Type B pancreatic cell (in vitro differentiated cells): ENCODE measurements around the gene BACH2. TPM values are rescaled to one million over a fixed set of nuclear protein-coding genes. Genes with fewer than 3 reads are reported as not detected.

Source experiments
- DNase-seq: peaks from one replicate; pipeline ENCODE4 v3.0.0; 2021; ENCODE audit warnings: mixed read lengths; ENCODE audit not compliant: unreplicated experiment; ENCODE audit errors: extremely low spot score
- H3K27ac Mint-ChIP-seq: 2 replicates; pipeline ENCODE4 v1.8.0; 2021; ENCODE audit warnings: mild to moderate bottlenecking, mixed read lengths
- H3K27me3 Mint-ChIP-seq: 2 replicates; pipeline ENCODE4 v1.8.0; 2021; ENCODE audit warnings: mixed read lengths
- H3K36me3 Mint-ChIP-seq: 2 replicates; pipeline ENCODE4 v1.8.0; 2021; ENCODE audit warnings: mixed read lengths
- H3K4me1 Mint-ChIP-seq: one replicate; pipeline ENCODE4 v1.8.0; 2021; ENCODE audit warnings: mixed read lengths; ENCODE audit not compliant: unreplicated experiment
- H3K4me3 Mint-ChIP-seq: 2 replicates; pipeline ENCODE4 v1.8.0; 2021; ENCODE audit warnings: mild to moderate bottlenecking, mixed read lengths
- H3K9me3 Mint-ChIP-seq: 2 replicates; pipeline ENCODE4 v1.8.0; 2021; ENCODE audit warnings: mixed read lengths
- total RNA-seq: library from RNA; stranded (reverse); gene quantifications from 2 replicates; pipeline ENCODE4 v1.2.1, GENCODE V29; 2021; ENCODE audit warnings: low replicate concordance
- TF ChIP-seq, protein P1 (sequence below): fragments of 200-600 bp; sonication (generic); conservative IDR thresholded peaks from 2 replicates; pipeline ENCODE4 v1.5.0; 2021; ENCODE audit warnings: antibody characterized with exemption, mild to moderate bottlenecking

Gene BACH2
- total RNA-seq, 1 donor from 2014 or later: 33.5 TPM

DNA sequence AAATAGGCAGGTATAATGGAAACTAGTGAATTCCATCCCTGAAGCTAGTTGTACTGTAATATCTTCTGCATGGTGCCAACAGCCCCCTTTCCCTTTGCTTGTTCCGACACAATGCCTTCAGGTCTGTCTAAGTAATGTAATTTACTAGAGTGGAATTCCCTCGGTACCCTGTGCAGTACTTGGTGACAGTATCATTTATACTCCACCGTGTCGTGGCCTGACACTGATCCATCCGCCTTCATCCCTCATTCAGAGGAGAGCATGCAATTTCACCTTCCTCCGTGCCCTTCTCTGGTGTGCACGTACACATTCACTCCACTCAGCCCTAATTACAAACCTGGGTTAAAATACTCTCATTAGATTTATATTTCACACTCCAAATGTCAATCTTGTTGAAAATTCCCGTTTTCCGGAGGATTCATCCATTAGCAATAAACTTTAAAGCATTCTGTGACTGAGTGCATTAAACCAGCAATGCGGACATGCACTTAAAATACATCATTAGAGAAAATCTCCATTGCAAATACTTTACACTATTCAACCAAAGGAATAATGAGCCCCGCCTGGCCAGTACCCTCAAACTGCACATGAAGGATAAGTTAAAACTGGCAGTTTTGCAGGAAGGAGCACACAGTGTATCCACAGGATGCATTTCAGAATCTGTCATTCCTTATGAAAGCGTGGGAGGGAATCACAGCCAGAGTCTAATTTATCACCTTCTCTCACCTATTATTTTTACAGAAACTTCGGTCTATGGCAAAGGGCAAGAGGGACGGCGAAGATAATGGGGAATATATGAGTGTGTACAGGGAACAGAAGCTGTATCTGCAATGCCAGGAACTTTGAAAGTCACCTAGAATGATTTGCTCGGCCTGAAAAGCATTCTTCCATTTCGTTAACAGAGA is 219.9 kb downstream of the BACH2 start:
- Mint-ChIP-seq H3K27ac (no peak overlapping the region), H3K4me1 (peaks cover 34% of the 10 kb centered on the region)
- TF ChIP-seq, protein P1, sequence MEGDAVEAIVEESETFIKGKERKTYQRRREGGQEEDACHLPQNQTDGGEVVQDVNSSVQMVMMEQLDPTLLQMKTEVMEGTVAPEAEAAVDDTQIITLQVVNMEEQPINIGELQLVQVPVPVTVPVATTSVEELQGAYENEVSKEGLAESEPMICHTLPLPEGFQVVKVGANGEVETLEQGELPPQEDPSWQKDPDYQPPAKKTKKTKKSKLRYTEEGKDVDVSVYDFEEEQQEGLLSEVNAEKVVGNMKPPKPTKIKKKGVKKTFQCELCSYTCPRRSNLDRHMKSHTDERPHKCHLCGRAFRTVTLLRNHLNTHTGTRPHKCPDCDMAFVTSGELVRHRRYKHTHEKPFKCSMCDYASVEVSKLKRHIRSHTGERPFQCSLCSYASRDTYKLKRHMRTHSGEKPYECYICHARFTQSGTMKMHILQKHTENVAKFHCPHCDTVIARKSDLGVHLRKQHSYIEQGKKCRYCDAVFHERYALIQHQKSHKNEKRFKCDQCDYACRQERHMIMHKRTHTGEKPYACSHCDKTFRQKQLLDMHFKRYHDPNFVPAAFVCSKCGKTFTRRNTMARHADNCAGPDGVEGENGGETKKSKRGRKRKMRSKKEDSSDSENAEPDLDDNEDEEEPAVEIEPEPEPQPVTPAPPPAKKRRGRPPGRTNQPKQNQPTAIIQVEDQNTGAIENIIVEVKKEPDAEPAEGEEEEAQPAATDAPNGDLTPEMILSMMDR: no peak

DNA sequence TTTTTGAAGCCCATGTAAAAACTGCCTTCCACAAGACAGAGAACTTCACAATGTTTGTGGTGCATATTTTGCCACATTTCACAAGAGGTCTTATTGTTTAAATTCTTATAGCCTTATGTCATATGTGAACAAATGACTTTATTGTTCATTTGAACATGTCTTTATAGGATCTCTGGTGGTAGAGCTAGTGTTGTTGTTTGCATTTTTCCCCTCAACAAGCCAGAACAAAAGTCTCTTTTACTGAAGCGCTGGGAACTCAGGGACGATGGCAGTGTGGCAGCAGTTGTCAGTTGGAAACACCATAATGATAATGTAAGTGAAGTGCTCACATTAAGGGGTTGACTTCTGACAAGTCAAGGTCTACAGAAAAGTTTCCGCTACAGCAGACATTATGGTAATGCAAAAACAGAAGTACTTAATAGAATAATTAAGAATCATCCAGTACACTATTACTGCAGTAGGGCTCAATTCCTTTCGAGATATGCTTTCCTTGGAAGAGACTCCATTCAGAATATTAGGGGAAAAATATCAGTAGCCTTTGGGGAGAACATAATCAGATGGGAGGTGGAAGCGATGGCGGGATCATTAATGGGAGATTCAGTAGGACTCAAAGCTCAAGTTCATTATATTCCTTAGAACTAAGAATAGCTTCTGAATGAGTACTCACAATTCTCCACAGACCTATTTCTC is 222.3 kb downstream of the BACH2 start:
- Mint-ChIP-seq H3K4me3 (no peak overlapping the region), H3K4me1 (peaks cover 46% of the 10 kb centered on the region), H3K27ac (no peak overlapping the region), H3K9me3 (no peaks in the 10 kb centered on the region), H3K27me3 (peaks cover 8% of the 10 kb centered on the region), H3K36me3 (peaks cover 4% of the 10 kb centered on the region)
- TF ChIP-seq, protein P1: no peak
- DNase-seq: no peak

More for the DNA sequence above, 219.9 kb downstream of the BACH2 start:
- H3K4me3 Mint-ChIP-seq: no peak overlapping the region
- peaks cover 4% of the 10 kb centered on the region for H3K27me3 Mint-ChIP-seq
- DNase-seq: no peak
- no peaks in the 10 kb centered on the region for H3K36me3 Mint-ChIP-seq
- no peaks in the 10 kb centered on the region for H3K9me3 Mint-ChIP-seq

DNA sequence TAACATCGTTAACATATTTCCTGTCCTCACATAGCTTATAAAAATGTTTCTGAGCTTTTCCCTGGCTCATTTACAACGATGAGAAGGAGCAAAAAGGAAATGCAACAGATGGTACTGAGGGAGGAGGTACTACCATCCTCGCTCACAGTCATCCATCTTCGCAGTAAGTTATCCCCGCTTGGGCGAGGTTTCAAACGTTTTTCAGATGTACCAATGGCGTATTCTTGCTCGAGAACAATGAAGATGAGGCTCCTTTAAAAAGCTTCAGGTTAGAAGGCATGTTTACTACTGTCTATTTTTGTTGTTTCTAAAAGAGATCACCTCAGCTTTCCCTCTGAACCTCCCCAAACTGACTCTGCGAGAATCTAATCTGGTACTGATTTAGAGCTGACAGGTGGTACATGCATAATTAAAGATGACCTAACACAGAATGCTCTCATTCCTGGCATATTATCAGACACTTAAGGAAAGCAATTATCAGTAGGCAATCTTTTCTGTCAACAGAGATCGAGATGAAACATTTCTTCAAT is 223.6 kb downstream of the BACH2 start:
- H3K36me3 Mint-ChIP-seq: peaks cover 4% of the 10 kb centered on the region

DNA sequence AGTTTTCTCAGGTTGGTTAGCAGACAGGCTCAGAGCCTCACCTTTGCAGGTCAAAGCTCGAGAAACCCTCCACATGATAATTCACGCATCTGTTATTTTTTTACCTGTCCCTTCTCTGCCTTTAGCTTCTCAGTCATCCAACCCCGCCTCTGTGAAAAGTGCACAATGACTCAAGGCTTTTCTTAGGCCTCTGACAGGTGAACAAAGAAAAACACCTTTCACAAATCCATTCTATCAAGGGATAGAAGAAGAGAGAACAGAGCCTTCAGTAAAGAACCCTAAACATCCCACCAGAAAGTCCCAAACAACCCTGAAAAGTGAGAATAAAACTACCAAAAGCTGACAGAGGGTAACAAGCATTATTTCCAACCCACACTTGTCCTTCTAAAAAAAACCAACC is 224.1 kb downstream of the BACH2 start:
- Mint-ChIP-seq H3K4me3 (no peak overlapping the region), H3K27me3 (peaks cover 8% of the 10 kb centered on the region), H3K4me1 (peaks cover 55% of the 10 kb centered on the region), H3K9me3 (no peaks in the 10 kb centered on the region), H3K27ac (no peak overlapping the region), H3K36me3 (peaks cover 4% of the 10 kb centered on the region)
- TF ChIP-seq, protein P1: no peak
- DNase-seq: no peak

More for the DNA sequence above, 223.6 kb downstream of the BACH2 start:
- Mint-ChIP-seq H3K4me1 (peaks cover 57% of the 10 kb centered on the region), H3K27ac (no peak overlapping the region), H3K4me3 (no peak overlapping the region), H3K27me3 (peaks cover 8% of the 10 kb centered on the region), H3K9me3 (no peaks in the 10 kb centered on the region)
- TF ChIP-seq, protein P1: no peak
- no peak for DNase-seq

DNA sequence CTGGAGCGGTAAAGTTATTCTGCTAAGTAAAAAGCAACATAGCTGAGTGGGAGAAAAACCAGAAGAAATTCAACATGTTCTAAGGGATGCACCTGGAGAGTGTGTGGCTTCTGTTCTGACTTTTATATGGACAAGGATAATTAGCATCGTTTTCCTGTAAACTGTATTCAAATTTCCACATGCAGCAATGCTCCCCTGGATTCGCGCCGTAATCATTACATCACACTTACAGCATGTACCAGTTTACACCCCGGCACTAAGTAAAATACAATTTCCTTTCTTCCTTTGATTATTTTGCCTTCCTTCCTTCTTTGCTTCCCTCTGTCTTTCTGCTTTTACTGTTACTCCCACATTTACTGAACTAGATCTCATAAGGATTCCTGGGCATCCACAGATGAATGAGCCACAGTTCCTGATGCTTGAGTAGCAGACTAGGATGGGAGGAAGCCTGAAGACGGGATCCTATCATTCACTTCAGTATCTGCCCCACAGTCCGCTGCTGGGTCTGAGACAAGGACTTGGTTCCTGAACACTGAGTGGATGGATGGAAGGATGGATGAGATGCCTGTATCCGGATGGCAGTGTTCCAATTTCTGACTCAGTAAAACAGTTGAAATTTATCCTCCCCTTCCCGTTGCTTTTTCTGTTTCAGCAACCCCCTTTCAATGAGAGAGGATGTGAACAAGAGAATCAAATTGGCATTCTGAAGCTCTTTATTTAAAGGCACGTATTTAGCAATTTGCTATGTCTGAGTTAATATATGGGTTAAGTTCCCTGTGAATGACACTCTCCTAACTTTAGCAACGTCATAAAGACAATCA is 227.7 kb downstream of the BACH2 start:
- Mint-ChIP-seq H3K4me3 (no peak overlapping the region), H3K27ac (no peak overlapping the region), H3K27me3 (peaks cover 4% of the 10 kb centered on the region), H3K36me3 (peaks cover 14% of the 10 kb centered on the region), H3K9me3 (peaks cover 10% of the 10 kb centered on the region), H3K4me1 (peaks cover 43% of the 10 kb centered on the region)
- TF ChIP-seq, protein P1: no peak
- no peak for DNase-seq
